HG03103 (cell line): Measurements from ENCODE around the gene STX16.

Experiments
- ATAC-seq: cut with Tn5 transposase; IDR thresholded peaks from one replicate; pipeline ENCODE4 v1.9.1; 2021; ENCODE audit warnings: low read depth; ENCODE audit not compliant: unreplicated experiment

Gene STX16, protein sequence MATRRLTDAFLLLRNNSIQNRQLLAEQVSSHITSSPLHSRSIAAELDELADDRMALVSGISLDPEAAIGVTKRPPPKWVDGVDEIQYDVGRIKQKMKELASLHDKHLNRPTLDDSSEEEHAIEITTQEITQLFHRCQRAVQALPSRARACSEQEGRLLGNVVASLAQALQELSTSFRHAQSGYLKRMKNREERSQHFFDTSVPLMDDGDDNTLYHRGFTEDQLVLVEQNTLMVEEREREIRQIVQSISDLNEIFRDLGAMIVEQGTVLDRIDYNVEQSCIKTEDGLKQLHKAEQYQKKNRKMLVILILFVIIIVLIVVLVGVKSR

GRCh38 chr20:58650776-58651558 lies at the start of gene STX16:
TSS of gene STX16 (plus strand) at chr20:58651283. CDS start at chr20:58652007, 724 bp downstream.
- ATAC-seq = peak; percentile 49

- no peak for ATAC-seq
These were observed 49.0 kb upstream of the STX16 start for GRCh38 chr20:58602124-58602523.

DNA sequence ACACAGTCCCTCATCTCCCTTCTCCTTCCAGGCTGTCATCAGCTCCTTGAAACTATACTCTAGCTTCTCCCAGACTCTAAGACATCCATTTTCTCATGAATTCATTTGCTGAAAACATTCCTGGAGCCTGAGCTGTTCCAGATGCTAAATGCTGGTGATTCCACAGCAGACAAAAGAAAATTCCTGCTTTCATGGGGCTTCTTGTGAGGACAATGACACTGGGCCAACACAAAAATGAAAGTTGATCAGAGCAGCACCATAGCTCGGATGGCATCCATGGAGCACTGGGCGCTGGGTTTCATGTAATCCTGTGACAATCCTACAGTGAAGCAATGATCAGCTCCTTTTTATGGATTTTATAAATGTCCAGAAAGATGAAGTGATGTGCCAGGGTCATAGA lies 47.4 kb upstream of the STX16 start:
- ATAC-seq = no peak

- ATAC-seq = no peak
These were observed 46.8 kb upstream of the STX16 start for GRCh38 chr20:58604128-58604881.

- ATAC-seq = no peak
These were observed 45.6 kb upstream of the STX16 start for GRCh38 chr20:58605292-58606065.

DNA sequence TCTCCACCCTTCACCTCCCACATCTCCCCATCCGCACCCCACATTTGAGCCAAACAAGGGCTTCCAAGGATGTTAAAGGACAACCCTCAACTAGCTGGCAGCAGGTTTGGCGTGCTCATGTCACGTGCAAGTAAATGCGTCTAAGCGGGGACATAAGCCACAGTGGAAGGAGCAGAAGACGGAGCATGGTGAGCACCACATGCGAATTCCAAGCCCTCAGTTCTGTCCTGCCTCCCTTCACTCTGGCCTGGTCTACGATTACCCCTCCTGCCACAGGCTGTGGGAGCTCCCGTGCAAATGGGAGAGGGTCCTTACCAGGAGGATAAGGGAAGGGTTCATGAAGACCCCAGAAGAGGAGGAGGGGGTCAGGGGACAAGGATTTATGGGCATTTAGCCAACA lies 44.9 kb upstream of the STX16 start:
- ATAC-seq = no peak

GRCh38 chr20:58608096-58608840 lies 42.8 kb upstream of the STX16 start:
- ATAC-seq = no peak

GRCh38 chr20:58609026-58609425 lies 42.1 kb upstream of the STX16 start:
- no peak for ATAC-seq

GRCh38 chr20:58610071-58610800 lies 40.8 kb upstream of the STX16 start:
- no peak for ATAC-seq

DNA sequence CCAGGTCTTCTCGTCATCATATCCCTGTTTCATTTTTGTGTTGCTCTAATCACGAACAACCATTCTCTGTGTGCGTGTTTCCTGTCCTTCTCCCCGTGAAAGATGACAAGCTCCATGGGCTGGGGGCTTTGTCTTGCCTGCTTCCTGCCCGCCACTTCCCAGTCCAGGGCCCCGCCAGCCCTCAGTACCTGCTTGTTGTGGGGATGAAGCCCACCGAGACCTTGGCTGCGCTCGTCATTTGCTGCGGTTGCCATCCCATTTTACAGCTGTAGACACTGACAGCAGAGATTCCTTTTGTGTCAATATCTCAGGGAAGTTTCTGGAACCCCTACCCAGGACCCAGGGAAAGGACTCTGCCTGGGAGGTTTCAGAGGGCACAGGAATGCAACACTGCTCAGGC lies 40.3 kb upstream of the STX16 start:
- ATAC-seq = no peak

- ATAC-seq = no peak
These were observed 39.6 kb upstream of the STX16 start for GRCh38 chr20:58611236-58612030.

- no peak for ATAC-seq
These were observed 38.9 kb upstream of the STX16 start for GRCh38 chr20:58612121-58612691.

DNA sequence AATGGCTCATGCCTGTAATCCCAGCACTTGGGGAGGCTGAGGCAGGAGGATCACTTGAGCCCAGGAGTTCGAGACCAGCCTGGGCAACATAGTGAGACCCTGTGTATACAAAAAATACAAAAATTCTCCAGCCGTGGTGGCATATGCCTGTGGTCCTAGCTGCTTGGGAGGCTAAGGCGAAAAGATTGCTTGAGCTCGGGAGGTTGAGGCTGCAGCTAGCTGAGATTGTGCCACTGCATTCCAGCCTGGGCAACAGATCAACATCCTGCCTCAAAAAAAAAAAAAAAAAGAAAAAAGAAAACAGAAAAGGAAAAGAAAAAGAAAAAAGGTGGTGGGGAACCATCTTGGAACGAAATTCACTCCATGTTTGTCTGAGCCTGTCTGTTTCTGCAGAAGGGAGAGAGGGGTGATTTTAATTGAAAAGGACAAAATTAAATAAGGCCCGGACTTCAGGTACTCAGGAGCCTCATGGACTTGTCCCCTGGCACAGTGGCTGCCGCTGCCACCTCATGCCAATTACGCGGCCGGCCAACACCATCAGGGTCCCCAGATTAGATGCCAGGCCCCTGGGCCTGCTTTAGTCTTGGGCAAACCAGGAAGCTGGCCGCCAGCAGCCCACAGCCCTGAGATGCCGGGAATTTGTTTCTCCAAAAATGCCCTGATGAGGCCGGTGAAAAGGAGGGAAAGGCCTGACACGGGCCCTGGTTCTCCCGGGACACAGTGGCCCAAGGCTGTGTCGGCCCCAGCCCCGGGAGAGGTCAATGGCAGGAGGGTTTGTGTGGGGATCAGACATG lies 37.8 kb upstream of the STX16 start:
- ATAC-seq = no peak

- ATAC-seq = no peak
These were observed 36.7 kb upstream of the STX16 start for GRCh38 chr20:58614366-58614765.

DNA sequence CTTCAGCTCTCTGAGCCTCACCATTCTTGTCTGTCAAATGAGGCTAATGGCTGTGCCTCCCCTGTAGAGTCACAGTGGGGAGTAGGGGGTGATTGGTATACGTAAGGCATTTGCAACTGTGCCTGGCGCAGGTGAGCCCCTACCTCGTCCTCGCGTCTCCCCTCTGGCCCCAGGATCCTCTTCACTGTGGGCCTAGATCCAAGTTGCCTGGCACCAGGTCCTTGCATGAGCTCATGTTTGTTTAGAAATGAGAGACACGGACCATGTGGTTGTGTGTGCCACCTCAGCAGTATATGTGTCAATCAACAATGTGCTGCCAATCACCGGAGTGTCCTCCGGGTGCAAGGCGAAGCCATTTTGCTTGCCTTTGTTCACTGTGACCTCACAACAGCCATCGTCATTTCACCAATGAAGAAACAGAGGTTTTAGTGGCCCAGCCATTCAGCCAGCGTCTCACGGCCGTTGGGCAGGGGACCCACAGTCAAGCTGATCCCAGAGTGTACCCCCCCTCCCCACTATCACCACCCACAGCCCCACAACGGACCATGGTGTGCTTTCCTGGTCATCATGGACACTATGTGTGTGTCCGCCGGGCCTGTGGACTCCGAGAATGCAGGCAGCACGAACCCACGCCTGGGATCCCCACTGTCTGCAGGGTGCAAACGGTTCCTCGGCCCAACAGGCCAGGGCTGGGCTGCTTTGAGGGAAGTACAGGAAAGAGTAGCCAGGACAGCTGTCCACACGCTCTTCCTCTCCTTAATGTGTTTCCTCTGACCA lies 35.9 kb upstream of the STX16 start:
- no peak for ATAC-seq

DNA sequence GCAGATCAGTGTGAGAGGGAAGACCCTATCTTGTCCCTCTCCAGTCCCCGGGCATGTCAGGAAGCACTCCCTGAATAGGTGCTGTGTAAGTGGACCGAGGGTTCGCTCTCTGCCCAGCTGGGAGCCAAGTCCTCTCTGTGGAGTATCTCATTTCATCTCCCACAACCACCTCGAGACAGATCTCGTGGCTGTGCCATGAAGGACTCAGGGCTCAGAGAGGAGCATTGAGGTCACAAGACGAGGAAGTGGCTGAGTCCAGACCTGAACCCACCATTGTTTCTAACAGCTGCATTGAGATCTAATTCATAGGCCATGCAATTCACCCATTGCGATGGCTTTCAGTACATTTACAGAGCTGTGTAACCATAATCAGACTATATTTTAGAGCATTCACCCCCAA lies 34.7 kb upstream of the STX16 start:
- no peak for ATAC-seq

GRCh38 chr20:58617158-58617557 lies 33.9 kb upstream of the STX16 start:
- no peak for ATAC-seq
